GM23248 (cell line): ENCODE results near the gene DUSP2.

ENCODE experiments used
- EZH2 ChIP-seq: fragments of 200-600 bp; sonication (generic); IDR thresholded peaks from 2 replicates; pipeline ENCODE4 v1.6.1; 2018; ENCODE audit warnings: antibody characterized with exemption, mild to moderate bottlenecking; ENCODE audit not compliant: insufficient read depth, poor library complexity, severe bottlenecking
- EZH2phosphoT487 ChIP-seq: fragments of 200-600 bp; sonication (generic); IDR thresholded peaks from 2 replicates; pipeline ENCODE4 v1.6.1; 2018; ENCODE audit warnings: antibody characterized with exemption, moderate library complexity, mild to moderate bottlenecking, low read depth; ENCODE audit not compliant: insufficient read depth

- no peak for TF ChIP-seq EZH2
- TF ChIP-seq EZH2phosphoT487, result no peak
Observed at GRCh38 chr2:96180521-96180920, 35.3 kb upstream of the DUSP2 start.
